WTC11 (cell line): ENCODE measurements around the gene DNALI1. TPM values are rescaled to one million over a fixed set of nuclear protein-coding genes. Genes with fewer than 3 reads are reported as not detected.
"Not testable (repeated sequence)": the region's sequence is repeated elsewhere in the genome, so short reads cannot be mapped to it uniquely, and the experiment has no call there.

Experiments
- ATAC-seq: fragments of 200-7000 bp; cut with Tn5 transposase; 2 replicates; pipeline ENCODE4 v1.10.0; 2021; ENCODE audit warnings: mild to moderate bottlenecking, moderate library complexity
- CTCF ChIA-PET: fragments of 300-600 bp; sonication (Branson Sonifier 250); formaldehyde crosslinking; loops from one replicate; lab custom pipeline; 2021; ENCODE audit warnings: antibody characterized with exemption; lab: Charles Lee
- POLR2A ChIA-PET: fragments of 350-600 bp; sonication (Branson Sonifier 250); formaldehyde crosslinking; loops from one replicate; lab custom pipeline; 2021; ENCODE audit warnings: antibody characterized with exemption; lab: Charles Lee
- DNase-seq: peaks from one replicate; pipeline ENCODE4 v3.0.0; 2021; ENCODE audit warnings: low spot score
- H3K27ac Mint-ChIP-seq: 2 replicates; pipeline ENCODE4 v1.8.0; 2021; ENCODE audit warnings: mixed read lengths
- H3K27me3 Mint-ChIP-seq: 2 replicates; pipeline ENCODE4 v1.8.0; 2021; ENCODE audit warnings: low read depth, mild to moderate bottlenecking, moderate library complexity, mixed read lengths
- H3K36me3 Mint-ChIP-seq: 2 replicates; pipeline ENCODE4 v1.8.0; 2021; ENCODE audit warnings: mixed read lengths
- H3K4me1 Mint-ChIP-seq: 2 replicates; pipeline ENCODE4 v1.8.0; 2022; ENCODE audit warnings: mixed read lengths
- H3K4me3 Mint-ChIP-seq: 2 replicates; pipeline ENCODE4 v1.8.0; 2021; ENCODE audit warnings: mild to moderate bottlenecking, moderate library complexity, mixed read lengths
- H3K9me3 Mint-ChIP-seq: 2 replicates; pipeline ENCODE4 v1.8.0; 2021; ENCODE audit warnings: mixed read lengths
- CBFB ChIP-seq: sonication (generic); formaldehyde crosslinking; IDR thresholded peaks from 2 replicates; pipeline ENCODE4 v1.8.1; 2022; ENCODE audit warnings: mild to moderate bottlenecking, low read depth, missing genetic modification reagents
- CREB1 ChIP-seq: sonication (generic); formaldehyde crosslinking; IDR thresholded peaks from 2 replicates; pipeline ENCODE4 v1.8.0; 2023; ENCODE audit warnings: mild to moderate bottlenecking, missing genetic modification reagents
- ELF4 ChIP-seq: sonication (generic); formaldehyde crosslinking; IDR thresholded peaks from 2 replicates; pipeline ENCODE4 v1.8.1; 2022; ENCODE audit warnings: low read depth, mild to moderate bottlenecking, moderate library complexity, missing genetic modification reagents
- ETV6 ChIP-seq: sonication (generic); formaldehyde crosslinking; IDR thresholded peaks from 2 replicates; pipeline ENCODE4 v1.8.1; 2022; ENCODE audit warnings: mild to moderate bottlenecking, missing genetic modification reagents
- IRF2 ChIP-seq: sonication (generic); formaldehyde crosslinking; IDR thresholded peaks from 2 replicates; pipeline ENCODE4 v1.8.0; 2022; ENCODE audit warnings: low read depth, missing genetic modification reagents, borderline replicate concordance
- OVOL2 ChIP-seq: fragments of 250-450 bp; sonication (Bioruptor Pico); IDR thresholded peaks from 2 replicates; pipeline ENCODE4 v1.9.0; 2021; ENCODE audit warnings: mild to moderate bottlenecking, borderline replicate concordance
- SMAD4 ChIP-seq: sonication (generic); formaldehyde crosslinking; IDR thresholded peaks from 2 replicates; pipeline ENCODE4 v1.8.0; 2022; ENCODE audit warnings: mild to moderate bottlenecking, missing genetic modification reagents
- TEAD4 ChIP-seq: sonication (generic); formaldehyde crosslinking; IDR thresholded peaks from 2 replicates; pipeline ENCODE4 v1.8.0; 2022; ENCODE audit warnings: mild to moderate bottlenecking, missing genetic modification reagents
- ZNF138 ChIP-seq: sonication (generic); formaldehyde crosslinking; conservative IDR thresholded peaks from 2 replicates; pipeline ENCODE4 v1.8.1; 2022; ENCODE audit warnings: mild to moderate bottlenecking, moderate library complexity, missing genetic modification reagents
- ZNF423 ChIP-seq: fragments of 250-450 bp; sonication (Bioruptor Pico); IDR thresholded peaks from 2 replicates; pipeline ENCODE4 v2.1.2; 2022; ENCODE audit warnings: mild to moderate bottlenecking, moderate library complexity
- ZNF671 ChIP-seq: fragments of 250-450 bp; sonication (Bioruptor Pico); IDR thresholded peaks from 2 replicates; pipeline ENCODE4 v1.8.0; 2021; ENCODE audit warnings: mild to moderate bottlenecking
- total RNA-seq: library from RNA; stranded (reverse); gene quantifications from 3 replicates; pipeline ENCODE4 v1.2.3, GENCODE V29; 2021
- TF ChIP-seq, protein P1 (sequence below): sonication (generic); formaldehyde crosslinking; IDR thresholded peaks from 2 replicates; pipeline ENCODE4 v1.8.1; 2023; ENCODE audit warnings: mild to moderate bottlenecking, moderate library complexity, missing genetic modification reagents
- TF ChIP-seq, protein P2 (sequence below): fragments of 250-450 bp; sonication (Bioruptor Pico); IDR thresholded peaks from 2 replicates; pipeline ENCODE4 v1.9.0; 2021; ENCODE audit warnings: mild to moderate bottlenecking, borderline replicate concordance
- TF ChIP-seq, protein P3 (sequence below): fragments of 200-600 bp; IDR thresholded peaks from 2 replicates; pipeline ENCODE4 v1.8.0; 2022; ENCODE audit warnings: antibody characterized with exemption
- TF ChIP-seq, protein P4 (sequence below): sonication (generic); formaldehyde crosslinking; IDR thresholded peaks from 2 replicates; pipeline ENCODE4 v1.8.0; 2023; ENCODE audit warnings: missing genetic modification reagents, mild to moderate bottlenecking, borderline replicate concordance
- TF ChIP-seq, protein P5 (sequence below): fragments of 250-450 bp; sonication (Bioruptor Pico); IDR thresholded peaks from 2 replicates; pipeline ENCODE4 v1.9.0; 2021; ENCODE audit warnings: moderate library complexity, mild to moderate bottlenecking, inconsistent platforms, borderline replicate concordance

The DNALI1 gene
- total RNA-seq, 1 experiment from 2014 or later, result 10.5 TPM

DNA sequence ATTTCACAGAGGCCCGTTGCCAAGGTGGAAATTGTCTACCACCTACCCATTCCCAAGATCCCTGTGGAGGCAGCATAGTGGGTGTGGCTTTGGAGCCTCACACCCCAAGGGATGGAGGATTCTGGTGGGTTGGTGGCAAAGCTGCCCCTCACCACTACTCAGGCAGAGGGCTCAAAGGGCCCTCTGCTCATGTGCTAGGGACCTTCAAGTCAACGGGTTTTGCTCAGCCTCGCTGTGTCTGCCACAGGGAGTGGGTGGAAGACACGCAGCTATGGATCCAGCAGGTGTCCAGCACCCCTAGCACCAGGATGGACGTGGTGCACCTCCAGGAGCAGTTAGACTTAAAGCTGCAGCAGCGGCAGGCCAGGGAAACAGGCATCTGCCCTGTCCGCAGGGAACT is 2.3 kb downstream of the DNALI1 start:
- no peak for ATAC-seq
- no peak for DNase-seq
- ChIA-PET POLR2A (interaction anchor here (0.6 kb wide), 1 partner anchor 344 kb away, joined by 4 read pairs; no protein-coding TSS in a partner anchor), CTCF (no interaction called here)
- H3K27ac Mint-ChIP-seq, result no peak overlapping the region
- peaks cover 17% of the 10 kb centered on the region for H3K4me1 Mint-ChIP-seq
- peaks cover 9% of the 10 kb centered on the region; the same call in 1 of the 2 replicates for H3K9me3 Mint-ChIP-seq
- H3K4me3 Mint-ChIP-seq, result no peak overlapping the region
- no peaks in the 10 kb centered on the region; the same call in 1 of the 2 replicates for H3K27me3 Mint-ChIP-seq
- peaks cover 1% of the 10 kb centered on the region; the same call in 1 of the 2 replicates for H3K36me3 Mint-ChIP-seq
- TF ChIP-seq CREB1 (CRISPR knock-in tag), result no peak
- no peak for TF ChIP-seq ETV6
- TF ChIP-seq ZNF423 (CRISPR knock-in tag), result no peak
- TF ChIP-seq, protein P1, sequence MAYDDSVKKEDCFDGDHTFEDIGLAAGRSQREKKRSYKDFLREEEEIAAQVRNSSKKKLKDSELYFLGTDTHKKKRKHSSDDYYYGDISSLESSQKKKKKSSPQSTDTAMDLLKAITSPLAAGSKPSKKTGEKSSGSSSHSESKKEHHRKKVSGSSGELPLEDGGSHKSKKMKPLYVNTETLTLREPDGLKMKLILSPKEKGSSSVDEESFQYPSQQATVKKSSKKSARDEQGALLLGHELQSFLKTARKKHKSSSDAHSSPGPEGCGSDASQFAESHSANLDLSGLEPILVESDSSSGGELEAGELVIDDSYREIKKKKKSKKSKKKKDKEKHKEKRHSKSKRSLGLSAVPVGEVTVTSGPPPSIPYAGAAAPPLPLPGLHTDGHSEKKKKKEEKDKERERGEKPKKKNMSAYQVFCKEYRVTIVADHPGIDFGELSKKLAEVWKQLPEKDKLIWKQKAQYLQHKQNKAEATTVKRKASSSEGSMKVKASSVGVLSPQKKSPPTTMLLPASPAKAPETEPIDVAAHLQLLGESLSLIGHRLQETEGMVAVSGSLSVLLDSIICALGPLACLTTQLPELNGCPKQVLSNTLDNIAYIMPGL (CRISPR knock-in tag), result no peak
- no peak for TF ChIP-seq ELF4
- TF ChIP-seq, protein P2, sequence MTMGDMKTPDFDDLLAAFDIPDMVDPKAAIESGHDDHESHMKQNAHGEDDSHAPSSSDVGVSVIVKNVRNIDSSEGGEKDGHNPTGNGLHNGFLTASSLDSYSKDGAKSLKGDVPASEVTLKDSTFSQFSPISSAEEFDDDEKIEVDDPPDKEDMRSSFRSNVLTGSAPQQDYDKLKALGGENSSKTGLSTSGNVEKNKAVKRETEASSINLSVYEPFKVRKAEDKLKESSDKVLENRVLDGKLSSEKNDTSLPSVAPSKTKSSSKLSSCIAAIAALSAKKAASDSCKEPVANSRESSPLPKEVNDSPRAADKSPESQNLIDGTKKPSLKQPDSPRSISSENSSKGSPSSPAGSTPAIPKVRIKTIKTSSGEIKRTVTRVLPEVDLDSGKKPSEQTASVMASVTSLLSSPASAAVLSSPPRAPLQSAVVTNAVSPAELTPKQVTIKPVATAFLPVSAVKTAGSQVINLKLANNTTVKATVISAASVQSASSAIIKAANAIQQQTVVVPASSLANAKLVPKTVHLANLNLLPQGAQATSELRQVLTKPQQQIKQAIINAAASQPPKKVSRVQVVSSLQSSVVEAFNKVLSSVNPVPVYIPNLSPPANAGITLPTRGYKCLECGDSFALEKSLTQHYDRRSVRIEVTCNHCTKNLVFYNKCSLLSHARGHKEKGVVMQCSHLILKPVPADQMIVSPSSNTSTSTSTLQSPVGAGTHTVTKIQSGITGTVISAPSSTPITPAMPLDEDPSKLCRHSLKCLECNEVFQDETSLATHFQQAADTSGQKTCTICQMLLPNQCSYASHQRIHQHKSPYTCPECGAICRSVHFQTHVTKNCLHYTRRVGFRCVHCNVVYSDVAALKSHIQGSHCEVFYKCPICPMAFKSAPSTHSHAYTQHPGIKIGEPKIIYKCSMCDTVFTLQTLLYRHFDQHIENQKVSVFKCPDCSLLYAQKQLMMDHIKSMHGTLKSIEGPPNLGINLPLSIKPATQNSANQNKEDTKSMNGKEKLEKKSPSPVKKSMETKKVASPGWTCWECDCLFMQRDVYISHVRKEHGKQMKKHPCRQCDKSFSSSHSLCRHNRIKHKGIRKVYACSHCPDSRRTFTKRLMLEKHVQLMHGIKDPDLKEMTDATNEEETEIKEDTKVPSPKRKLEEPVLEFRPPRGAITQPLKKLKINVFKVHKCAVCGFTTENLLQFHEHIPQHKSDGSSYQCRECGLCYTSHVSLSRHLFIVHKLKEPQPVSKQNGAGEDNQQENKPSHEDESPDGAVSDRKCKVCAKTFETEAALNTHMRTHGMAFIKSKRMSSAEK (CRISPR knock-in tag), result no peak
- no peak for TF ChIP-seq OVOL2 (CRISPR knock-in tag)
- TF ChIP-seq, protein P3, sequence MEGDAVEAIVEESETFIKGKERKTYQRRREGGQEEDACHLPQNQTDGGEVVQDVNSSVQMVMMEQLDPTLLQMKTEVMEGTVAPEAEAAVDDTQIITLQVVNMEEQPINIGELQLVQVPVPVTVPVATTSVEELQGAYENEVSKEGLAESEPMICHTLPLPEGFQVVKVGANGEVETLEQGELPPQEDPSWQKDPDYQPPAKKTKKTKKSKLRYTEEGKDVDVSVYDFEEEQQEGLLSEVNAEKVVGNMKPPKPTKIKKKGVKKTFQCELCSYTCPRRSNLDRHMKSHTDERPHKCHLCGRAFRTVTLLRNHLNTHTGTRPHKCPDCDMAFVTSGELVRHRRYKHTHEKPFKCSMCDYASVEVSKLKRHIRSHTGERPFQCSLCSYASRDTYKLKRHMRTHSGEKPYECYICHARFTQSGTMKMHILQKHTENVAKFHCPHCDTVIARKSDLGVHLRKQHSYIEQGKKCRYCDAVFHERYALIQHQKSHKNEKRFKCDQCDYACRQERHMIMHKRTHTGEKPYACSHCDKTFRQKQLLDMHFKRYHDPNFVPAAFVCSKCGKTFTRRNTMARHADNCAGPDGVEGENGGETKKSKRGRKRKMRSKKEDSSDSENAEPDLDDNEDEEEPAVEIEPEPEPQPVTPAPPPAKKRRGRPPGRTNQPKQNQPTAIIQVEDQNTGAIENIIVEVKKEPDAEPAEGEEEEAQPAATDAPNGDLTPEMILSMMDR, result no peak

DNA sequence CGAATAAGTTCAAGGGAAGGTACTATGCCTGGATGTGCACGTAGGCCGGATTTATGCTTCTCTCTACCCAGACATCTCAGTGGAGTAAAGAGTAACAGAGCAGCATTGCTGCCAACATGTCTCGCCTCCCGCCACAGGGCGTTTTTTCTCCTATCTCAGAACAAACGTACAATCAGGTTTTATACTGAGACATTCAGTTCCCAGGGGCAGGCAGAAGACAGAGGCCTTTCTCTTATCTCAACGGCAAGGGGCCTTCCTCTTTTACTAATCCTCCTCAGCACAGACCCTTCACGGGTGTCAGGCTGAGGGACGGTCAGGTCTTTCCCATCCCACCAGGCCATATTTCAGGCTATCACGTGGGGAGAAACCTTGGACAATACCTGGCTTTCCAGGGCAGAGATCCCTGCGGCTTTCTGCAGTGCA is 3.2 kb downstream of the DNALI1 start:
- H3K27me3 Mint-ChIP-seq, H3K36me3 Mint-ChIP-seq, H3K4me3 Mint-ChIP-seq, ATAC-seq, POLR2A ChIA-PET, H3K9me3 Mint-ChIP-seq, DNase-seq: not testable (repeated sequence)
- H3K4me1 Mint-ChIP-seq, result peaks cover 17% of the 10 kb centered on the region
- CTCF ChIA-PET, result interaction anchor here (1.0 kb wide), 1 partner anchor 131 kb away, joined by 3 read pairs; a partner anchor contains a TSS
- H3K27ac Mint-ChIP-seq, result peak overlapping the region; percentile 7; the same call in 1 of the 2 replicates

DNA sequence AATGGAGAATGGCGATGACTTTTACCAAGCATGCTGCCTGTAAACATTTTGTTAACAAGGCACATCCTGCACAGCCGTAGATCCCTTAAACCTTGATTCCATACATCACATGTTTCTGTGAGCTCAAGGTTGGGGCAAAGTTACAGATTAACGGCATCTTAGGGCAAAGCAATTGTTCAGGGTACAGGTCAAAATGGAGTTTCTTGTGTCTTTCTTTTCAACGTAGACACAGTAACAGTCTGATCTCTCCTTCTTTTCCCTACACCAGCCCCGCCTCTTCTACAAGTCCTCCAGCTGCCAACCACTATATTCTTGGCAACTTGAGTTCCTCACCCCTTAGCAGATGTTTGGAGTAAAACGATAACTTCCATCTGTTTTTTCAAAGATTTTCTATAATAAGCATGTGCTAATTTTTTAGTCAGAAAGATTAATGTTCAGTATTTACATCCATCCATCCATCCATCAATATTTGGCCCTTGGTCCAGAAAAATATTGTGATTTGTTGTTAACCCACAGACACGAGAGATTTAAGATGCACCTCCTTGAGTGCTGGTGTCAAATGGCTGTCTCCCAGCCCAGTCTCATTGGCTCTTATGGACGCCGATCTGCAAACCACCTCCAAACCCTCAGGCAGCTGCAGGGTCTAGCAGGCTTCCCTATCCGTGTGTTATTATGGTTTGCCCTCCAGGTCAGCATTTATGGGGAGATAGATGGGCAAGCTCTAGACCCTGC is 3.8 kb downstream of the DNALI1 start:
- CTCF ChIA-PET, result interaction anchor here (1.0 kb wide), 1 partner anchor 130 kb away, joined by 3 read pairs; a partner anchor contains a TSS
- POLR2A ChIA-PET, result no interaction called here
- Mint-ChIP-seq H3K36me3 (peaks cover 6% of the 10 kb centered on the region), H3K4me1 (peaks cover 17% of the 10 kb centered on the region), H3K4me3 (no peak overlapping the region), H3K9me3 (no peaks in the 10 kb centered on the region), H3K27ac (no peak overlapping the region), H3K27me3 (no peaks in the 10 kb centered on the region)
- no peak for ATAC-seq
- DNase-seq, result no peak
- no peak for TF ChIP-seq SMAD4 (CRISPR knock-in tag)
- TF ChIP-seq, protein P4, sequence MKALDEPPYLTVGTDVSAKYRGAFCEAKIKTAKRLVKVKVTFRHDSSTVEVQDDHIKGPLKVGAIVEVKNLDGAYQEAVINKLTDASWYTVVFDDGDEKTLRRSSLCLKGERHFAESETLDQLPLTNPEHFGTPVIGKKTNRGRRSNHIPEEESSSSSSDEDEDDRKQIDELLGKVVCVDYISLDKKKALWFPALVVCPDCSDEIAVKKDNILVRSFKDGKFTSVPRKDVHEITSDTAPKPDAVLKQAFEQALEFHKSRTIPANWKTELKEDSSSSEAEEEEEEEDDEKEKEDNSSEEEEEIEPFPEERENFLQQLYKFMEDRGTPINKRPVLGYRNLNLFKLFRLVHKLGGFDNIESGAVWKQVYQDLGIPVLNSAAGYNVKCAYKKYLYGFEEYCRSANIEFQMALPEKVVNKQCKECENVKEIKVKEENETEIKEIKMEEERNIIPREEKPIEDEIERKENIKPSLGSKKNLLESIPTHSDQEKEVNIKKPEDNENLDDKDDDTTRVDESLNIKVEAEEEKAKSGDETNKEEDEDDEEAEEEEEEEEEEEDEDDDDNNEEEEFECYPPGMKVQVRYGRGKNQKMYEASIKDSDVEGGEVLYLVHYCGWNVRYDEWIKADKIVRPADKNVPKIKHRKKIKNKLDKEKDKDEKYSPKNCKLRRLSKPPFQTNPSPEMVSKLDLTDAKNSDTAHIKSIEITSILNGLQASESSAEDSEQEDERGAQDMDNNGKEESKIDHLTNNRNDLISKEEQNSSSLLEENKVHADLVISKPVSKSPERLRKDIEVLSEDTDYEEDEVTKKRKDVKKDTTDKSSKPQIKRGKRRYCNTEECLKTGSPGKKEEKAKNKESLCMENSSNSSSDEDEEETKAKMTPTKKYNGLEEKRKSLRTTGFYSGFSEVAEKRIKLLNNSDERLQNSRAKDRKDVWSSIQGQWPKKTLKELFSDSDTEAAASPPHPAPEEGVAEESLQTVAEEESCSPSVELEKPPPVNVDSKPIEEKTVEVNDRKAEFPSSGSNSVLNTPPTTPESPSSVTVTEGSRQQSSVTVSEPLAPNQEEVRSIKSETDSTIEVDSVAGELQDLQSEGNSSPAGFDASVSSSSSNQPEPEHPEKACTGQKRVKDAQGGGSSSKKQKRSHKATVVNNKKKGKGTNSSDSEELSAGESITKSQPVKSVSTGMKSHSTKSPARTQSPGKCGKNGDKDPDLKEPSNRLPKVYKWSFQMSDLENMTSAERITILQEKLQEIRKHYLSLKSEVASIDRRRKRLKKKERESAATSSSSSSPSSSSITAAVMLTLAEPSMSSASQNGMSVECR (CRISPR knock-in tag), result no peak
- no peak for TF ChIP-seq IRF2
- TF ChIP-seq ZNF671 (CRISPR knock-in tag), result no peak
- no peak for TF ChIP-seq ETV6
- TF ChIP-seq, protein P5, sequence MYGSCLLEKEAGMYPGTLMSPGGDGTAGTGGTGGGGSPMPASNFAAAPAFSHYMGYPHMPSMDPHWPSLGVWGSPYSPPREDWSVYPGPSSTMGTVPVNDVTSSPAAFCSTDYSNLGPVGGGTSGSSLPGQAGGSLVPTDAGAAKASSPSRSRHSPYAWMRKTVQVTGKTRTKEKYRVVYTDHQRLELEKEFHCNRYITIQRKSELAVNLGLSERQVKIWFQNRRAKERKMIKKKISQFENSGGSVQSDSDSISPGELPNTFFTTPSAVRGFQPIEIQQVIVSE (CRISPR knock-in tag), result no peak
- no peak for TF ChIP-seq CBFB (CRISPR knock-in tag)
- TF ChIP-seq ZNF138 (CRISPR knock-in tag), result no peak
- TF ChIP-seq TEAD4 (CRISPR knock-in tag), result no peak
